Endothelial cell of umbilical vein (primary cell): Measurements from ENCODE around the gene HTR6. TPM values are rescaled to one million over a fixed set of nuclear protein-coding genes. Genes with fewer than 3 reads are reported as not detected.

Experiments used
- BruUV-seq: library from RNA; stranded (reverse); fragments of 400-500 nt; replicated peaks from 2 replicates; lab custom pipeline; 2021; lab: Mats Ljungman, UMichigan
- CTCF ChIA-PET: fragments of 300-600, 350-600 bp; sonication (Branson Sonifier 250); formaldehyde crosslinking; loops from one replicate; lab custom pipeline; 2021; ENCODE audit warnings: antibody characterized with exemption, inconsistent platforms; lab: Charles Lee
- POLR2A ChIA-PET: fragments of 300-600, 350-600 bp; sonication (Branson Sonifier 250); formaldehyde crosslinking; loops from one replicate; lab custom pipeline; 2021; ENCODE audit warnings: antibody characterized with exemption, inconsistent platforms; lab: Charles Lee
- DNase-seq: peaks from one replicate; pipeline ENCODE4 v3.0.0-alpha.2; 2011; ENCODE audit warnings: low read depth, low spot score
- FAIRE-seq: peaks from 2 replicates; lab custom pipeline; 2011; peaks lifted over from hg19 to GRCh38; lab: Jason Lieb, UNC
- H2AFZ ChIP-seq: 2 replicates; pipeline ENCODE4 v1.6.0; 2012; ENCODE audit warnings: low read depth, low read length, control low read depth, inconsistent platforms
- H3K27ac ChIP-seq: 2 replicates; pipeline ENCODE4 v1.5.1; 2011; ENCODE audit warnings: low read depth, mild to moderate bottlenecking, control low read depth, low read length, moderate library complexity; ENCODE audit not compliant: insufficient read depth
- H3K27me3 ChIP-seq, 2 experiments: 2 replicates each; pipeline versions ENCODE4 v1.6.0 to v1.6.1; 2011; ENCODE audit warnings: low read length in 2 of 2, mixed read lengths in 1 of 2; ENCODE audit not compliant: control insufficient read depth in 2 of 2, insufficient read depth in 2 of 2
- H3K36me3 ChIP-seq, 2 experiments: 2 replicates in 1 of 2; 3 replicates in 1 of 2; pipeline ENCODE4 v1.5.1; 2011; ENCODE audit warnings: low read length in 2 of 2, mild to moderate bottlenecking in 1 of 2, moderate library complexity in 1 of 2; ENCODE audit not compliant: control insufficient read depth in 2 of 2, insufficient read depth in 2 of 2; ENCODE audit errors: extremely low read depth in 1 of 2
- H3K4me1 ChIP-seq: 3 replicates; pipeline ENCODE4 v1.5.1; 2011; ENCODE audit warnings: mild to moderate bottlenecking, low read length; ENCODE audit not compliant: control insufficient read depth, insufficient read depth; ENCODE audit errors: extremely low read depth
- H3K4me2 ChIP-seq: 2 replicates; pipeline ENCODE4 v1.6.1; 2011; ENCODE audit warnings: low read length, control low read depth, mixed read lengths; ENCODE audit not compliant: insufficient read depth
- H3K4me3 ChIP-seq, 3 experiments: fragments of 200-600 bp in 1 of 3; sonication (generic), shearing (Covaris generic) in 1 of 3; replicated peaks in 1 of 3; 2 replicates each; pipeline ENCODE4 v1.5.1; 2011 to 2016; ENCODE audit warnings: control low read depth in 3 of 3, low read length in 3 of 3, mild to moderate bottlenecking in 2 of 3, inconsistent platforms in 1 of 3, low read depth in 1 of 3, moderate library complexity in 1 of 3; ENCODE audit not compliant: insufficient read depth in 1 of 3
- H3K79me2 ChIP-seq: 2 replicates; pipeline ENCODE4 v1.6.0; 2012; ENCODE audit warnings: low read length, inconsistent platforms; ENCODE audit not compliant: control insufficient read depth, insufficient read depth
- H3K9ac ChIP-seq: replicated peaks from 2 replicates; pipeline ENCODE3; 2011; ENCODE audit warnings: low read length, control low read depth; ENCODE audit not compliant: insufficient read depth; ENCODE audit errors: extremely low read depth
- H3K9me1 ChIP-seq: replicated peaks from 3 replicates; pipeline ENCODE4 v1.6.0; 2011; ENCODE audit warnings: mild to moderate bottlenecking, low read length; ENCODE audit not compliant: control insufficient read depth, insufficient read depth; ENCODE audit errors: extremely low read depth
- H3K9me3 ChIP-seq: replicated peaks from 2 replicates; pipeline ENCODE4 v1.5.1; 2012; ENCODE audit warnings: low read length, inconsistent platforms; ENCODE audit not compliant: control insufficient read depth, insufficient read depth
- H4K20me1 ChIP-seq: replicated peaks from 2 replicates; pipeline ENCODE3; 2011; ENCODE audit warnings: mild to moderate bottlenecking, low read length; ENCODE audit not compliant: control insufficient read depth, insufficient read depth; ENCODE audit errors: extremely low read depth
- EZH2 ChIP-seq: IDR thresholded peaks from 2 replicates; pipeline ENCODE4 v1.6.1; 2012; ENCODE audit warnings: borderline replicate concordance, low read depth, mild to moderate bottlenecking, moderate library complexity, low read length, inconsistent platforms; ENCODE audit not compliant: severe bottlenecking
- FOS ChIP-seq: IDR thresholded peaks from 2 replicates; pipeline ENCODE4 v1.6.1; 2011; ENCODE audit warnings: mild to moderate bottlenecking, low read length, moderate library complexity, borderline replicate concordance; ENCODE audit not compliant: insufficient read depth
- GATA2 ChIP-seq: IDR thresholded peaks from 2 replicates; pipeline ENCODE4 v1.7.0; 2011; ENCODE audit warnings: low read depth, mild to moderate bottlenecking, moderate library complexity, mixed read lengths, low read length; ENCODE audit not compliant: insufficient read length, insufficient read depth
- JUN ChIP-seq: IDR thresholded peaks from 2 replicates; pipeline ENCODE4 v1.6.1; 2011; ENCODE audit warnings: borderline replicate concordance, low read depth; ENCODE audit not compliant: insufficient read length, insufficient read depth
- MAX ChIP-seq: IDR thresholded peaks from 2 replicates; pipeline ENCODE4 v1.6.1; 2011; ENCODE audit not compliant: insufficient read depth, insufficient read length
- MYC ChIP-seq: IDR thresholded peaks from one replicate; pipeline ENCODE4 v1.6.1; 2011; ENCODE audit warnings: mild to moderate bottlenecking, low read depth, low read length
- POLR2A ChIP-seq: IDR thresholded peaks from 2 replicates; pipeline ENCODE4 v1.6.1; 2012; ENCODE audit warnings: low read depth, mild to moderate bottlenecking, control low read depth, low read length
- POLR2AphosphoS5 ChIP-seq: IDR thresholded peaks from 2 replicates; pipeline ENCODE4 v1.6.1; 2012; ENCODE audit warnings: low read depth, mild to moderate bottlenecking, control low read depth, low read length, moderate library complexity; ENCODE audit not compliant: insufficient read depth
- dilution Hi-C: fragments of 300-500 bp; cut with MboI; formaldehyde crosslinking; loops from one replicate; pipeline ENCODE4 v1.15.0; 2019; ENCODE audit warnings: low sequenced_read_pairs; ENCODE audit not compliant: extremely low pct_ligation_motif_present
- intact Hi-C: fragments of 100-400 bp; cut with micrococcal nuclease; formaldehyde crosslinking; loops from one replicate; pipeline ENCODE4 v1.10.0; 2022
- polyA plus RNA-seq, 4 experiments: library from polyadenylated mRNA; depleted of rRNA in 3 of 4; stranded (reverse) in 3 of 4; unstranded in 1 of 4; fragments of >200 nt; gene quantifications; 2 replicates each; pipeline versions ENCODE4 v1.2.1 to v1.2.3, GENCODE V29; 2011 to 2012; ENCODE audit warnings: missing spikeins in 1 of 4
- total RNA-seq: library from RNA; stranded (reverse); gene quantifications from 2 replicates; pipeline ENCODE4 v1.2.3, GENCODE V29; 2021
- TF ChIP-seq, protein P1 (sequence below), 2 donors: IDR thresholded peaks; 1 replicate in 1 of 2; 2 replicates in 1 of 2; pipeline ENCODE4 v1.5.1; 2011; ENCODE audit warnings: low read length in 2 of 2, mild to moderate bottlenecking in 2 of 2, moderate library complexity in 2 of 2, control low read depth in 1 of 2, inconsistent platforms in 1 of 2, low read depth in 1 of 2; ENCODE audit not compliant: insufficient read depth in 1 of 2; ENCODE audit errors: extremely low read depth in 1 of 2

Gene HTR6
- total and polyA plus RNA-seq, 2 donors (not counting 3 experiments of a cell fraction or from before 2014, with no cell fraction given): not detected

GRCh38 chr1:19646377-19647319 lies 18.0 kb upstream of the HTR6 start:
- TF ChIP-seq POLR2AphosphoS5 (no peak), POLR2A (no peak), JUN (no peak)
- dilution Hi-C loops (loop anchor here (25.0 kb wide), 1 partner anchor 234 kb away; no protein-coding TSS in a partner anchor), intact Hi-C loops (no loop called here)
- H3K9ac ChIP-seq: no peak overlapping the region
- H3K4me1 ChIP-seq: peaks cover 16% of the 10 kb centered on the region
- no peaks in the 10 kb centered on the region for H3K9me1 ChIP-seq
- H3K79me2 ChIP-seq: peaks cover 6% of the 10 kb centered on the region
- no peak for DNase-seq
- ChIA-PET CTCF (interaction anchor here (0.7 to 2.3 kb wide), 7 partner anchors 11 to 299 kb away, joined by 3 to 9 read pairs (median 3); no protein-coding TSS in a partner anchor), POLR2A (no interaction called here)
- H3K9me3 ChIP-seq: no peaks in the 10 kb centered on the region
- H3K27me3 ChIP-seq: peaks cover 0 to 1% of the 10 kb centered on the region in 2 experiments
- H3K27ac ChIP-seq: no peak overlapping the region
- no peak overlapping the region for H2AFZ ChIP-seq
- H3K4me3 ChIP-seq: no peak overlapping the region
- H3K36me3 ChIP-seq: no peaks in the 10 kb centered on the region
- no peak overlapping the region for H3K4me2 ChIP-seq
- FAIRE-seq: no peak
- no peaks in the 10 kb centered on the region for H4K20me1 ChIP-seq
- no TSS peak for BruUV-seq

DNA sequence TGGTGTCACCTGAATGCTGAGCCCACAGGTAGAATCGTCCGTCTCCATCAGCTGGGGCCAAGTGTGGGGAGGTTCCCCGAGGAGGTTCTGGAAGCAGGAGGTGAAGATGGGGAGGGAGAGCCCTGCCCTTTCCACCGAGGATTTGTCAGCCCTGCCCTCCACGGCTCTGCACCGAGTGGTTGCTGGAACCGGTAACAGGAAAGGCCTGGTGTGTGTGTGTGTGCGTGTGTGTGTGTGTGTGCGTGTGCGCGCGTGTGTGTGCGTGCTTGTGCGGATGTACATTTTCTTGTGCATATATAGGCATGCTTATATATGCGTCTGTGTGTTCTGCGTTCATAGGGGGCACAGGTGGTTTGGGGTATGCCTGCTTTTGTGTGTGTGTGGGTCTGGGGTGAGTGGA lies 17.0 kb upstream of the HTR6 start:
- H2AFZ ChIP-seq: no peak overlapping the region
- peaks cover 6% of the 10 kb centered on the region for H3K79me2 ChIP-seq
- no peak overlapping the region for H3K9ac ChIP-seq
- no peaks in the 10 kb centered on the region for H3K9me1 ChIP-seq
- peaks cover 0 to 1% of the 10 kb centered on the region in 2 experiments for H3K27me3 ChIP-seq
- POLR2A ChIA-PET: no interaction called here
- no peaks in the 10 kb centered on the region for H3K9me3 ChIP-seq
- H3K36me3 ChIP-seq: no peaks in the 10 kb centered on the region
- DNase-seq: no peak
- CTCF ChIA-PET: interaction anchor here (0.8 to 1.2 kb wide), 2 partner anchors 304 to 306 kb away, joined by 3 read pairs; no protein-coding TSS in a partner anchor
- no peaks in the 10 kb centered on the region for H4K20me1 ChIP-seq
- H3K4me3 ChIP-seq: no peak overlapping the region
- H3K27ac ChIP-seq: no peak overlapping the region
- H3K4me2 ChIP-seq: no peak overlapping the region
- no TSS peak for BruUV-seq
- TF ChIP-seq MYC (no peak), JUN (no peak), MAX (no peak), POLR2A (no peak), POLR2AphosphoS5 (no peak), GATA2 (no peak), EZH2 (no peak), FOS (no peak)
- TF ChIP-seq, protein P1, sequence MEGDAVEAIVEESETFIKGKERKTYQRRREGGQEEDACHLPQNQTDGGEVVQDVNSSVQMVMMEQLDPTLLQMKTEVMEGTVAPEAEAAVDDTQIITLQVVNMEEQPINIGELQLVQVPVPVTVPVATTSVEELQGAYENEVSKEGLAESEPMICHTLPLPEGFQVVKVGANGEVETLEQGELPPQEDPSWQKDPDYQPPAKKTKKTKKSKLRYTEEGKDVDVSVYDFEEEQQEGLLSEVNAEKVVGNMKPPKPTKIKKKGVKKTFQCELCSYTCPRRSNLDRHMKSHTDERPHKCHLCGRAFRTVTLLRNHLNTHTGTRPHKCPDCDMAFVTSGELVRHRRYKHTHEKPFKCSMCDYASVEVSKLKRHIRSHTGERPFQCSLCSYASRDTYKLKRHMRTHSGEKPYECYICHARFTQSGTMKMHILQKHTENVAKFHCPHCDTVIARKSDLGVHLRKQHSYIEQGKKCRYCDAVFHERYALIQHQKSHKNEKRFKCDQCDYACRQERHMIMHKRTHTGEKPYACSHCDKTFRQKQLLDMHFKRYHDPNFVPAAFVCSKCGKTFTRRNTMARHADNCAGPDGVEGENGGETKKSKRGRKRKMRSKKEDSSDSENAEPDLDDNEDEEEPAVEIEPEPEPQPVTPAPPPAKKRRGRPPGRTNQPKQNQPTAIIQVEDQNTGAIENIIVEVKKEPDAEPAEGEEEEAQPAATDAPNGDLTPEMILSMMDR (IDR thresholded peaks at IDR 0.05; ENCODE audit: extremely low read depth in 1 of 2, insufficient read depth in 1 of 2, low read depth in 1 of 2, low read length in 2 of 2): no peak
- FAIRE-seq: no peak
- dilution Hi-C loops (loop anchor here (25.0 kb wide), 1 partner anchor 235 kb away; no protein-coding TSS in a partner anchor), intact Hi-C loops (no loop called here)
- peaks cover 25% of the 10 kb centered on the region for H3K4me1 ChIP-seq
